BJ (cell line): Measurements from ENCODE around the gene SMURF2. TPM values are rescaled to one million over a fixed set of nuclear protein-coding genes. Genes with fewer than 3 reads are reported as not detected.

ENCODE experiments used
- CTCF ChIA-PET: fragments of 350-600 bp; formaldehyde crosslinking; extraction: SDS; loops from one replicate; lab custom pipeline; 2021; ENCODE audit warnings: antibody characterized with exemption, inconsistent platforms; lab: Yijun Ruan, JAX
- POLR2A ChIA-PET: fragments of 300-600 bp; sonication (Branson Sonifier 250); formaldehyde crosslinking; extraction: SDS; loops from one replicate; lab custom pipeline; 2021; ENCODE audit warnings: antibody characterized with exemption; lab: Charles Lee
- DNase-seq: peaks from one replicate; pipeline ENCODE4 v3.0.0-alpha.2; 2011; ENCODE audit warnings: low read depth
- H3K27me3 ChIP-seq: 2 replicates; pipeline ENCODE4 v1.6.0; 2011; ENCODE audit warnings: low read length; ENCODE audit not compliant: control insufficient read depth, insufficient read depth
- H3K36me3 ChIP-seq: 2 replicates; pipeline ENCODE4 v1.5.1; 2011; ENCODE audit warnings: low read length; ENCODE audit not compliant: control insufficient read depth, insufficient read depth
- H3K4me3 ChIP-seq: 2 replicates; pipeline ENCODE4 v1.5.1; 2011; ENCODE audit warnings: low read depth, mild to moderate bottlenecking, control low read depth, low read length
- polyA plus RNA-seq: library from polyadenylated mRNA; depleted of rRNA; stranded (reverse); fragments of >200 nt; gene quantifications from 2 replicates; pipeline ENCODE4 v1.2.3, GENCODE V29; 2011
- TF ChIP-seq, protein P1 (sequence below): IDR thresholded peaks from 2 replicates; pipeline ENCODE4 v1.5.1; 2011; ENCODE audit warnings: low read depth, mild to moderate bottlenecking, control low read depth, inconsistent platforms, low read length, moderate library complexity; ENCODE audit not compliant: insufficient read depth

Gene SMURF2
- polyA plus RNA-seq, 1 experiment = 18.8 TPM

GRCh38 chr17:64599187-64599676, 62.9 kb downstream of the SMURF2 start:
- TF ChIP-seq, protein P1, sequence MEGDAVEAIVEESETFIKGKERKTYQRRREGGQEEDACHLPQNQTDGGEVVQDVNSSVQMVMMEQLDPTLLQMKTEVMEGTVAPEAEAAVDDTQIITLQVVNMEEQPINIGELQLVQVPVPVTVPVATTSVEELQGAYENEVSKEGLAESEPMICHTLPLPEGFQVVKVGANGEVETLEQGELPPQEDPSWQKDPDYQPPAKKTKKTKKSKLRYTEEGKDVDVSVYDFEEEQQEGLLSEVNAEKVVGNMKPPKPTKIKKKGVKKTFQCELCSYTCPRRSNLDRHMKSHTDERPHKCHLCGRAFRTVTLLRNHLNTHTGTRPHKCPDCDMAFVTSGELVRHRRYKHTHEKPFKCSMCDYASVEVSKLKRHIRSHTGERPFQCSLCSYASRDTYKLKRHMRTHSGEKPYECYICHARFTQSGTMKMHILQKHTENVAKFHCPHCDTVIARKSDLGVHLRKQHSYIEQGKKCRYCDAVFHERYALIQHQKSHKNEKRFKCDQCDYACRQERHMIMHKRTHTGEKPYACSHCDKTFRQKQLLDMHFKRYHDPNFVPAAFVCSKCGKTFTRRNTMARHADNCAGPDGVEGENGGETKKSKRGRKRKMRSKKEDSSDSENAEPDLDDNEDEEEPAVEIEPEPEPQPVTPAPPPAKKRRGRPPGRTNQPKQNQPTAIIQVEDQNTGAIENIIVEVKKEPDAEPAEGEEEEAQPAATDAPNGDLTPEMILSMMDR = no peak
- no peaks in the 10 kb centered on the region for H3K36me3 ChIP-seq
- H3K4me3 ChIP-seq = no peak overlapping the region
- no peaks in the 10 kb centered on the region for H3K27me3 ChIP-seq
- CTCF ChIA-PET = interaction anchor here (0.6 to 1.5 kb wide), 2 partner anchors 50 to 58 kb away, joined by 4 read pairs; no protein-coding TSS in a partner anchor
- POLR2A ChIA-PET = interaction anchor here (0.5 kb wide), 1 partner anchor 37 kb away, joined by 3 read pairs; no protein-coding TSS in a partner anchor
- DNase-seq = no peak

DNA sequence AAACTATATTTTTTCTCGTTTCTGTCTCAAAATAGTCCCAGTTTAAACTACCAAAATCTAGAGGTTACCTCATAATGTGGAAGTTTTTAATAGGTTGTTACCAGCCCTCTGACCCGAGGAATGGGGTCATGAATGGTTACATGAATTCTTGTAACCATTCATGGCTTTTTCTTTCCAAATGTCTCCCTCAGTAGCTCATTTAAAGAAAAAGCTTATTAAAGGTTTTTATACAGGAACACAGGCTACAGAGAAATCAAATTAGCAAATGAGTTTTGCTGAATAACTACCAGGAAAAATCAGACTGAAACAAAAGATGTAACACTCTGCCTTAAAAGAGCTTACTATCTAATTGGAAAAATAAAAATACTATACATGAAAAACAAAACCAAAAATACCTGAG, 63.4 kb downstream of the SMURF2 start:
- POLR2A ChIA-PET = interaction anchor here (0.5 kb wide), 1 partner anchor 38 kb away, joined by 3 read pairs; no protein-coding TSS in a partner anchor
- TF ChIP-seq, protein P1 = no peak
- DNase-seq = no peak
- H3K4me3 ChIP-seq = no peak overlapping the region
- no peaks in the 10 kb centered on the region for H3K27me3 ChIP-seq
- H3K36me3 ChIP-seq = no peaks in the 10 kb centered on the region
- CTCF ChIA-PET = interaction anchor here (0.9 to 1.5 kb wide), 2 partner anchors 43 to 51 kb away, joined by 3 to 4 read pairs; no protein-coding TSS in a partner anchor

GRCh38 chr17:64596988-64597387, 65.1 kb downstream of the SMURF2 start:
- POLR2A ChIA-PET = no interaction called here
- Histone ChIP-seq H3K4me3 (no peak overlapping the region), H3K27me3 (no peaks in the 10 kb centered on the region), H3K36me3 (no peaks in the 10 kb centered on the region)
- TF ChIP-seq, protein P1 = no peak
- DNase-seq = no peak
- CTCF ChIA-PET = interaction anchor here (0.7 kb wide), 2 partner anchors 53 to 127 kb away, joined by 3 to 4 read pairs; no protein-coding TSS in a partner anchor

- Histone ChIP-seq H3K4me3 (no peak overlapping the region), H3K27me3 (no peaks in the 10 kb centered on the region), H3K36me3 (peaks cover 2% of the 10 kb centered on the region; the same call in 1 of the 2 replicates)
- TF ChIP-seq, protein P1 = no peak
- DNase-seq = no peak
- ChIA-PET CTCF (interaction anchor here (0.6 kb wide), 1 partner anchor 14 kb away, joined by 3 read pairs; no protein-coding TSS in a partner anchor), POLR2A (no interaction called here)
Measured at GRCh38 chr17:64596439-64596838, 65.7 kb downstream of the SMURF2 start.

DNA sequence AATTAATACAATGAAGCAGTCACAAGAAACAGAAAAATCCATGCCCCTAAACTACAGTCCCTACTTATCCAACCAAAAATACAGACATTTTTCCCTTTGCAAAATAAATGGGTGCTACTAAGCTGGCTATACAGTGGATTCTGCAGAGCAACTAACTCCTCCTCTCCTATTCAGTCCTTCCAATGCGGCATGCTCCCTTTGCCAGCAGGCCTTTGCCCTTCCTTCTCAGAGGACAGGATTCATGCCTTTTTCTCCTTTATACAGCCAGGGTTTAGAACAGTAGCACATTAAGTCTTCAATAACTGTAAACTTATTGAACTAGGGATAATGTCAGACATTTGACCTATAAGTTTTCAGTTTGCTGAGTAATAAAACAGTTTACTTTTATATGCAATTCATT, 70.2 kb downstream of the SMURF2 start:
- TF ChIP-seq, protein P1 = no peak
- CTCF ChIA-PET = interaction anchor here (1.7 kb wide), 2 partner anchors 10 to 42 kb away, joined by 3 to 6 read pairs; no protein-coding TSS in a partner anchor
- DNase-seq = no peak
- H3K27me3 ChIP-seq = no peaks in the 10 kb centered on the region
- H3K4me3 ChIP-seq = no peak overlapping the region
- H3K36me3 ChIP-seq = peaks cover 4% of the 10 kb centered on the region
- POLR2A ChIA-PET = no interaction called here
